Osteocyte (in vitro differentiated cells): ENCODE results near the gene GTF3C1. TPM values are rescaled to one million over a fixed set of nuclear protein-coding genes. Genes with fewer than 3 reads are reported as not detected.
"Not testable (repeated sequence)": the region's sequence is repeated elsewhere in the genome, so short reads cannot be mapped to it uniquely, and the experiment has no call there.

Source experiments
- DNase-seq: peaks from one replicate; pipeline ENCODE4 v3.0.0; 2021; ENCODE audit warnings: mixed read lengths; ENCODE audit not compliant: unreplicated experiment; ENCODE audit errors: extremely low spot score
- H3K27ac Mint-ChIP-seq: one replicate; pipeline ENCODE4 v1.8.0; 2021; ENCODE audit warnings: mild to moderate bottlenecking, mixed read lengths; ENCODE audit not compliant: unreplicated experiment
- H3K27me3 Mint-ChIP-seq: one replicate; pipeline ENCODE4 v1.8.0; 2021; ENCODE audit warnings: mixed read lengths; ENCODE audit not compliant: unreplicated experiment
- H3K36me3 Mint-ChIP-seq: one replicate; pipeline ENCODE4 v1.8.0; 2021; ENCODE audit warnings: mixed read lengths; ENCODE audit not compliant: unreplicated experiment
- H3K4me1 Mint-ChIP-seq: one replicate; pipeline ENCODE4 v1.8.0; 2021; ENCODE audit warnings: mixed read lengths; ENCODE audit not compliant: unreplicated experiment
- H3K4me3 Mint-ChIP-seq: one replicate; pipeline ENCODE4 v1.8.0; 2021; ENCODE audit warnings: mild to moderate bottlenecking, moderate library complexity, mixed read lengths; ENCODE audit not compliant: unreplicated experiment
- H3K9me3 Mint-ChIP-seq: one replicate; pipeline ENCODE4 v1.8.0; 2021; ENCODE audit warnings: mixed read lengths; ENCODE audit not compliant: unreplicated experiment
- total RNA-seq: library from RNA; stranded (reverse); gene quantifications from 2 replicates; pipeline ENCODE4 v1.2.1, GENCODE V29; 2021
- TF ChIP-seq, protein P1 (sequence below): fragments of 200-600 bp; sonication (generic); IDR thresholded peaks from 2 replicates; pipeline ENCODE4 v1.5.0; 2021; ENCODE audit warnings: antibody characterized with exemption, mild to moderate bottlenecking, moderate library complexity

The GTF3C1 gene
- total RNA-seq, 1 donor from 2014 or later: 92.3 TPM

GRCh38 chr16:27460213-27460612 lies 89.5 kb downstream of the GTF3C1 start:
- no peak overlapping the region for H3K27ac Mint-ChIP-seq
- peaks cover 18% of the 10 kb centered on the region for H3K36me3 Mint-ChIP-seq
- TF ChIP-seq, protein P1, sequence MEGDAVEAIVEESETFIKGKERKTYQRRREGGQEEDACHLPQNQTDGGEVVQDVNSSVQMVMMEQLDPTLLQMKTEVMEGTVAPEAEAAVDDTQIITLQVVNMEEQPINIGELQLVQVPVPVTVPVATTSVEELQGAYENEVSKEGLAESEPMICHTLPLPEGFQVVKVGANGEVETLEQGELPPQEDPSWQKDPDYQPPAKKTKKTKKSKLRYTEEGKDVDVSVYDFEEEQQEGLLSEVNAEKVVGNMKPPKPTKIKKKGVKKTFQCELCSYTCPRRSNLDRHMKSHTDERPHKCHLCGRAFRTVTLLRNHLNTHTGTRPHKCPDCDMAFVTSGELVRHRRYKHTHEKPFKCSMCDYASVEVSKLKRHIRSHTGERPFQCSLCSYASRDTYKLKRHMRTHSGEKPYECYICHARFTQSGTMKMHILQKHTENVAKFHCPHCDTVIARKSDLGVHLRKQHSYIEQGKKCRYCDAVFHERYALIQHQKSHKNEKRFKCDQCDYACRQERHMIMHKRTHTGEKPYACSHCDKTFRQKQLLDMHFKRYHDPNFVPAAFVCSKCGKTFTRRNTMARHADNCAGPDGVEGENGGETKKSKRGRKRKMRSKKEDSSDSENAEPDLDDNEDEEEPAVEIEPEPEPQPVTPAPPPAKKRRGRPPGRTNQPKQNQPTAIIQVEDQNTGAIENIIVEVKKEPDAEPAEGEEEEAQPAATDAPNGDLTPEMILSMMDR: no peak
- H3K27me3 Mint-ChIP-seq: no peaks in the 10 kb centered on the region
- peaks cover 14% of the 10 kb centered on the region for H3K4me1 Mint-ChIP-seq
- no peaks in the 10 kb centered on the region for H3K9me3 Mint-ChIP-seq
- no peak overlapping the region for H3K4me3 Mint-ChIP-seq
- DNase-seq: no peak

- TF ChIP-seq, protein P1: no peak
- no peak overlapping the region for H3K4me3 Mint-ChIP-seq
- H3K27ac Mint-ChIP-seq: no peak overlapping the region
- peaks cover 14% of the 10 kb centered on the region for H3K4me1 Mint-ChIP-seq
- no peaks in the 10 kb centered on the region for H3K9me3 Mint-ChIP-seq
- peaks cover 15% of the 10 kb centered on the region for H3K36me3 Mint-ChIP-seq
- DNase-seq: no peak
- H3K27me3 Mint-ChIP-seq: no peaks in the 10 kb centered on the region
Measured at GRCh38 chr16:27458987-27459688, 90.6 kb downstream of the GTF3C1 start.

- H3K4me3 Mint-ChIP-seq: no peak overlapping the region
- TF ChIP-seq, protein P1: no peak
- peaks cover 14% of the 10 kb centered on the region for H3K4me1 Mint-ChIP-seq
- DNase-seq: no peak
- peaks cover 9% of the 10 kb centered on the region for H3K36me3 Mint-ChIP-seq
- H3K27ac Mint-ChIP-seq: no peak overlapping the region
- H3K9me3 Mint-ChIP-seq: no peaks in the 10 kb centered on the region
- H3K27me3 Mint-ChIP-seq: no peaks in the 10 kb centered on the region
Measured at GRCh38 chr16:27458258-27458657, 91.5 kb downstream of the GTF3C1 start.

GRCh38 chr16:27457605-27457900 lies 92.2 kb downstream of the GTF3C1 start:
- H3K36me3 Mint-ChIP-seq, H3K9me3 Mint-ChIP-seq, H3K4me3 Mint-ChIP-seq, H3K27ac Mint-ChIP-seq, H3K27me3 Mint-ChIP-seq, DNase-seq: not testable (repeated sequence)
- H3K4me1 Mint-ChIP-seq: peaks cover 12% of the 10 kb centered on the region

GRCh38 chr16:27455700-27456099 lies 94.0 kb downstream of the GTF3C1 start:
- Mint-ChIP-seq H3K4me3 (no peak overlapping the region), H3K27me3 (no peaks in the 10 kb centered on the region), H3K27ac (no peak overlapping the region), H3K9me3 (no peaks in the 10 kb centered on the region), H3K4me1 (peaks cover 2% of the 10 kb centered on the region), H3K36me3 (peaks cover 9% of the 10 kb centered on the region)
- DNase-seq: no peak
- TF ChIP-seq, protein P1: no peak

DNA sequence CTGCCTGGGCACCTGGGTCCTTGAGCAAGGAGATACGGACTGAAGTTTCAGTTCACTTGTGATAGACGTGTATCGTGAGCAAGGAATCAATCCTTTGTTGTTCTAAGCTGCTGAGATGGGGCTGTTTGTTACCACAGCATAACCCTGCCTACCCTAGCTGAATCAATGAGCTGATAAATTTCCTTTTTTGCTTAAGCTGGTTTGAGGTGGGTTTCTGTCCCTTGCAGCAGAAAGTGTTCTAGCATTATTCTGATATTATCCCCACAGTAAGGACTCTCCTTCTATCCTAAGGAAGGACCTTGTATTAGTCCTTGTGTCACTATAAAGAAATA lies 96.3 kb downstream of the GTF3C1 start:
- H3K27me3 Mint-ChIP-seq: no peaks in the 10 kb centered on the region
- no peaks in the 10 kb centered on the region for H3K4me1 Mint-ChIP-seq
- TF ChIP-seq, protein P1: no peak
- no peak overlapping the region for H3K27ac Mint-ChIP-seq
- no peak for DNase-seq
- H3K4me3 Mint-ChIP-seq: no peak overlapping the region
- H3K9me3 Mint-ChIP-seq: no peaks in the 10 kb centered on the region
- no peaks in the 10 kb centered on the region for H3K36me3 Mint-ChIP-seq
